Heart right ventricle (tissue), 16 donors: Measurements from ENCODE around the gene PRKN. TPM values are rescaled to one million over a fixed set of nuclear protein-coding genes. Genes with fewer than 3 reads are reported as not detected.

Source experiments
- ATAC-seq, 8 donors: fragments of 200-7000 bp; cut with Tn5 transposase; one replicate each; pipeline ENCODE4 v1.9.1; 2020; ENCODE audit warnings: mild to moderate bottlenecking in 8 of 8, moderate library complexity in 8 of 8, moderate number of reproducible peaks in 1 of 8
- DNase-seq, 2 donors: peaks; one replicate each; pipeline ENCODE4 v3.0.0-alpha.2; 2020
- H3K27ac ChIP-seq, 10 donors: fragments of 200-600 bp; sonication (generic) in 2 of 10; one replicate each; pipeline versions ENCODE4 v1.5.0 to v1.8.0; 2020 to 2022; ENCODE audit warnings: mild to moderate bottlenecking in 3 of 10
- H3K27me3 ChIP-seq, 7 donors: fragments of 200-600 bp; one replicate each; pipeline ENCODE4 v1.8.0; 2021 to 2022; ENCODE audit warnings: mild to moderate bottlenecking in 2 of 7
- H3K36me3 ChIP-seq, 9 donors: fragments of 200-600 bp; sonication (generic) in 1 of 9; one replicate each; pipeline versions ENCODE4 v1.5.0 to v1.8.0; 2020 to 2022; ENCODE audit warnings: mild to moderate bottlenecking in 2 of 9
- H3K4me1 ChIP-seq, 9 donors: fragments of 200-600 bp; sonication (generic) in 1 of 9; one replicate each; pipeline versions ENCODE4 v1.5.0 to v1.8.0; 2020 to 2022; ENCODE audit warnings: mild to moderate bottlenecking in 4 of 9
- H3K4me3 ChIP-seq, 10 donors: fragments of 200-600 bp; sonication (generic) in 2 of 10; one replicate each; pipeline versions ENCODE4 v1.5.0 to v1.8.0; 2020 to 2022; ENCODE audit warnings: mild to moderate bottlenecking in 7 of 10, moderate library complexity in 2 of 10
- H3K9me3 ChIP-seq, 11 donors: fragments of 200-600 bp in 10 of 11; sonication (generic) in 2 of 11; one replicate each; pipeline versions ENCODE4 v1.5.0 to v1.8.0; 2013 to 2022; ENCODE audit warnings: mild to moderate bottlenecking in 2 of 11, control low read depth in 1 of 11, moderate library complexity in 1 of 11
- CTCF ChIP-seq, 9 donors: fragments of 200-600 bp; sonication (generic) in 2 of 9; IDR thresholded peaks; one replicate each; pipeline versions ENCODE4 v1.5.0 to v1.8.0; 2021 to 2022; ENCODE audit warnings: antibody characterized with exemption in 9 of 9, mild to moderate bottlenecking in 5 of 9, moderate library complexity in 1 of 9
- WGBS, 2 donors: extraction: QIAGEN DNeasy Blood & Tissue Kit; methylation state at CpG; one replicate each; pipeline ENCODE4 v1.1.7; 2013; ENCODE audit warnings: inconsistent platforms in 1 of 2; 5-methylcytosine and 5-hydroxymethylcytosine counted together
- intact Hi-C, 10 donors: fragments of 100-400 bp; cut with DNase I; formaldehyde crosslinking; loops; one replicate each; pipeline versions ENCODE4 v1.11.1 to v1.14.2; 2022
- polyA plus RNA-seq, 2 donors: library from polyadenylated mRNA; stranded (reverse); fragments of 200-250 nt; gene quantifications; one replicate each; pipeline ENCODE4 v1.2.3, GENCODE V29; 2013
- total RNA-seq, 10 donors: library from RNA; stranded (reverse); fragmentation: NEBNext Ultra II Directional in 3 of 10; extraction: Animal tissue kit (Norgen Biotek cat#: 25700) in 3 of 10; gene quantifications; one replicate each; pipeline versions ENCODE4 v1.2.1 to v1.2.4, GENCODE V29; 2021 to 2023
- donor health status: Arrhythmogenic right ventricular cardiomyopathy.
- donor health status: ischemic (EF 13 %, LVEDD 7.1; RV severe dilation, severe dysfunction).
- donor health status: healthy with polysubstance abuse.
- donor health status: DM: no; HTN: yes; CAD: no.
- donor health status: DM: no; HTN: no; CAD: no.
- donor health status: ischemic (EF 25% LVEDD 6.9; RV normal size, moderate dysfunction).
- donor health status: ischemic (EF 25% LVEDD 5.7; RV mildly dilated, moderate dysfunction).
- donor health status: healthy.
- donor health status: DM: yes; HTN: yes; CAD: no.
- donor health status: Ischemic cardiomyopathy.
- donor health status: ischemic (EF 35%, LVEDD 5.7; RV mildly dilated, moderate dysfunction).
- donor health status: nonischemic (EF 11% LVEDD 7.7; RV severe dilation, severe dysfunction).
- donor health status: DM: yes; HTN: yes; CAD: no.
- donor health status: PGD.
- donor health status: ischemic (EF 29% LVEDD 5.4; RV normal size, mild dysfunction).
- donor health status: nonischemic (EF 23%, LVEDD 6.1; RV moderate dilation, normal function).

Gene PRKN
- total and polyA plus RNA-seq, 12 donors: 2.3 to 27.7 (median 26.3) TPM

- no peak for ATAC-seq
- Histone ChIP-seq H3K4me1 (peaks cover 4 to 21% (median 14%) of the 10 kb centered on the region in 9 donors), H3K27me3 (no peaks in the 10 kb centered on the region), H3K4me3 (no peak overlapping the region), H3K27ac (peak overlapping the region in 2 of 10 donors; percentile 25 to 55), H3K36me3 (no peaks in the 10 kb centered on the region), H3K9me3 (peaks cover 0 to 4% (median 0%) of the 10 kb centered on the region in 11 donors)
- intact Hi-C loops: no loop called here
- no peak for DNase-seq
- 82 to 85% methylated on average over 5 of the region's 5 CpGs for WGBS, 2 donors
- TF ChIP-seq CTCF (IDR thresholded peaks at IDR 0.05): no peak
Measured at GRCh38 chr6:162118706-162119105, 608.9 kb downstream of the PRKN start.

GRCh38 chr6:162116902-162117525 lies 610.6 kb downstream of the PRKN start:
- DNase-seq: no peak
- Histone ChIP-seq H3K4me3 (no peak overlapping the region), H3K9me3 (peaks cover 0 to 4% (median 0%) of the 10 kb centered on the region in 11 donors), H3K27me3 (no peaks in the 10 kb centered on the region), H3K36me3 (no peaks in the 10 kb centered on the region), H3K4me1 (peaks cover 4 to 18% (median 14%) of the 10 kb centered on the region in 9 donors), H3K27ac (no peak overlapping the region)
- no peak for TF ChIP-seq CTCF (IDR thresholded peaks at IDR 0.05)
- 93 to 95% methylated on average over 7 of the region's 7 CpGs for WGBS, 2 donors
- intact Hi-C loops: no loop called here
- ATAC-seq: no peak

GRCh38 chr6:162109480-162110050 lies 618.0 kb downstream of the PRKN start:
- intact Hi-C loops: loop anchor here in 1 of 10 donors (5.0 kb wide), 1 partner anchor 748 kb away; no protein-coding TSS in a partner anchor
- H3K4me3 ChIP-seq: no peak overlapping the region
- no peaks in the 10 kb centered on the region for H3K27me3 ChIP-seq
- H3K27ac ChIP-seq: no peak overlapping the region
- WGBS, 2 donors: 73 to 75% methylated on average over 2 of the region's 2 CpGs
- H3K36me3 ChIP-seq: no peaks in the 10 kb centered on the region
- H3K9me3 ChIP-seq: no peaks in the 10 kb centered on the region
- ATAC-seq: peak in 3 of 8 donors; percentile 55 to 67 (median 61)
- TF ChIP-seq CTCF (IDR thresholded peaks at IDR 0.05): no peak
- no peak for DNase-seq
- H3K4me1 ChIP-seq: peaks cover 0 to 8% (median 0%) of the 10 kb centered on the region in 9 donors

- Histone ChIP-seq H3K4me1 (peaks cover 0 to 8% (median 0%) of the 10 kb centered on the region in 9 donors), H3K27ac (no peak overlapping the region), H3K4me3 (no peak overlapping the region), H3K9me3 (no peaks in the 10 kb centered on the region), H3K27me3 (no peaks in the 10 kb centered on the region), H3K36me3 (no peaks in the 10 kb centered on the region)
- TF ChIP-seq CTCF (IDR thresholded peaks at IDR 0.05): no peak
- ATAC-seq: no peak
- DNase-seq: no peak
- WGBS, 2 donors: 88% methylated on average over 3 of the region's 3 CpGs
- intact Hi-C loops: loop anchor here in 1 of 10 donors (5.0 kb wide), 1 partner anchor 749 kb away; no protein-coding TSS in a partner anchor
Measured at GRCh38 chr6:162108041-162108440, 619.5 kb downstream of the PRKN start.
